Activated T-cell treated with anti-CD3 and anti-CD28 coated beads, Interleukin-2, amount 50 U/mL, for 4 hours (primary cell): ENCODE measurements around the gene DOCK10. TPM values are rescaled to one million over a fixed set of nuclear protein-coding genes. Genes with fewer than 3 reads are reported as not detected.
A peak's percentile ranks its signal among the peaks of the same experiment; 100 is the strongest.

Experiments used
- ATAC-seq, 2 donors: fragments of 200-7000 bp; cut with Tn5 transposase; one replicate each; pipeline ENCODE4 v1.10.0; 2021
- DNase-seq: peaks from one replicate; pipeline ENCODE4 v3.0.0-alpha.2; 2020
- H3K27me3 Mint-ChIP-seq: one replicate; pipeline ENCODE4 v1.8.0; 2021; ENCODE audit warnings: low read depth, mixed read lengths
- H3K36me3 Mint-ChIP-seq: one replicate; pipeline ENCODE4 v1.8.0; 2022; ENCODE audit warnings: mixed read lengths; ENCODE audit not compliant: insufficient read depth
- H3K4me1 Mint-ChIP-seq: one replicate; pipeline ENCODE4 v1.8.0; 2021; ENCODE audit warnings: low read depth, mixed read lengths
- H3K4me3 Mint-ChIP-seq: one replicate; pipeline ENCODE4 v1.8.0; 2021; ENCODE audit warnings: mild to moderate bottlenecking, moderate library complexity, mixed read lengths
- H3K9me3 Mint-ChIP-seq: one replicate; pipeline ENCODE4 v1.8.0; 2021; ENCODE audit warnings: mixed read lengths
- total RNA-seq, 3 donors: library from RNA; stranded (reverse); gene quantifications; one replicate each; pipeline ENCODE4 v1.2.1, GENCODE V29; 2021

The DOCK10 gene
- total RNA-seq, 3 donors from 2014 or later = 173 to 222 (median 219) TPM

DNA sequence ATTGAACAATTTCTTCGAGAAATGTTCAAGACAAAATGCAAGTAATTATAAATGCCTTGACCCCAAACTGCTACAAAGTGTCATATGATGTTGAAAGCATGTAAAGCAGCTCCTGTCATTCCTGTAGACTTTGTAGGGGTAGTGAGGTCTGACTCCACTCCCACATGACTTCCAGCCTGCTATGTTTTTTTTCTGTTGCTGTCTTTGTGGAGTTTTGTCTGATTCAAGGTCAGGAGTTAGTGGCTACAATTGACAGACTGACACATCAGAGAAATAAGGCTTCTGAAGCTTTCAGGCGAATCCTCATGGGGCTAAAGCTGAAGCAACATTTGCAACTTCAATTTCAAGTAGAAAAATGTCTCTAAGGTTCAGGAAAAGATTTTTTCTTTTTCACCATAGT is 262.2 kb downstream of the DOCK10 start:
- no peak for ATAC-seq
- H3K36me3 Mint-ChIP-seq = peaks cover 36% of the 10 kb centered on the region
- no peak overlapping the region for H3K4me3 Mint-ChIP-seq
- no peaks in the 10 kb centered on the region for H3K27me3 Mint-ChIP-seq
- no peaks in the 10 kb centered on the region for H3K4me1 Mint-ChIP-seq
- H3K9me3 Mint-ChIP-seq = no peaks in the 10 kb centered on the region
- DNase-seq = no peak

- H3K27me3 Mint-ChIP-seq = no peaks in the 10 kb centered on the region
- peak; percentile 49 for DNase-seq
- H3K4me1 Mint-ChIP-seq = no peaks in the 10 kb centered on the region
- ATAC-seq = peak; percentile 38 to 55
- no peaks in the 10 kb centered on the region for H3K9me3 Mint-ChIP-seq
- H3K4me3 Mint-ChIP-seq = no peak overlapping the region
- peaks cover 35% of the 10 kb centered on the region for H3K36me3 Mint-ChIP-seq
Measured at GRCh38 chr2:224778474-224778877, 263.8 kb downstream of the DOCK10 start.

GRCh38 chr2:224777559-224777930 is 264.7 kb downstream of the DOCK10 start:
- Mint-ChIP-seq H3K9me3 (no peaks in the 10 kb centered on the region), H3K4me1 (no peaks in the 10 kb centered on the region), H3K36me3 (peaks cover 40% of the 10 kb centered on the region), H3K27me3 (no peaks in the 10 kb centered on the region), H3K4me3 (no peak overlapping the region)
- ATAC-seq (no peak), DNase-seq (no peak)

DNA sequence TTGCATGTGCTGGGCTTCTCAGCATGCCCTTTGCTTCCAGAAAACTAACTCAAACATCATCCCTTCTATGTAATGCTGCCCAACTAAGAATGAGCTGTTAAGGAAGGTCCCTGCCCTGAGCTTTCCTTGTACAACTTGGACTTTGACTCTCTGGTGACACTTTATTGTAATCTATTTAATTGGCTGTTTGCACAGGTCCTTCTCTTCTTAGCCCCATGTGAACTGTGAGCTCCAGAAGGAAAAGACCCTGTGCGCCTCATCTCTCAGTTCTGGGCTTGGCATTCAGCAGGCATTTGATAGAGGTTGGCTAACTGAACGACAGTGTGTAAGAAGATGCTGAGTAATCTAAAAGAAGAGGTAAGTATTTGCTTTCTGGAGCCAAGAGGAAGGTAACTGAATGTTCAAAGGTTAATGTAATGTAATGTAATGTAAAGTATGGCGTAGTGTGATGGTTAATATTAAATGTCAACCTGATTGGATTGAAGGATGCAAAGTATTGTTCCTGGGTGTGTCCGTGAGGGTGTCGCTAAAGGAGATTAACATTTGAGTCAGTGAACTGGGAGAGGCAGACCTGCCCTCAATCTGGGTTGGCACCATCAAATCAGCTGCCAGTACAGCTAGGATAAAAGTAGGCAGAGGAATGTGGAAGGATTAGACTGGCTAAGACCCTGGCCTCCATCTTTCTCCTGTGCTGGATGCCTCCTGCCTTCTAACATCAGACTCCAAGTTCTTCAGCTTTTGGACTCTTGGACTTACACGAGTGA is 265.3 kb downstream of the DOCK10 start:
- Mint-ChIP-seq H3K36me3 (peaks cover 41% of the 10 kb centered on the region), H3K4me3 (no peak overlapping the region), H3K4me1 (no peaks in the 10 kb centered on the region), H3K9me3 (no peaks in the 10 kb centered on the region), H3K27me3 (no peaks in the 10 kb centered on the region)
- DNase-seq (no peak), ATAC-seq (no peak)

DNA sequence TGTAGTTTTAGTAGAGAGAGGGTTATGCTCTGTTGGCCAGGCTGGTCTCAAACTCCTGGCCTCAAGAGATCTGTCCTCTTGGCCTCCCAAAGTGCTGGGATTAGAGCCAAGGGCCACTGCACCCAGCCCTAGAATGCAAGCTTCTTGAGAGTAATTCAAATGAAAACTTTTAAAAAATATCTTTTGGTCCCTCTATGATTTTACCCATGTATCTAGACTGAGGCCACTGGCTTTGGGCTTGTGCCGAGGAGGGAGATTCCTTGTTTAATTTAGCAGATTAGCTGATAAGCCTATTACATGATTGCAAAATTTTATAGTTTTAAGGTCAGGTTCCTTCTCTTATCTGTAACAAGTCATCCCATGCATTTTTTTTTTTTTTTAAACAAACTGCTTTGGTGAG is 266.6 kb downstream of the DOCK10 start:
- no peaks in the 10 kb centered on the region for H3K9me3 Mint-ChIP-seq
- DNase-seq (no peak), ATAC-seq (no peak)
- no peaks in the 10 kb centered on the region for H3K4me1 Mint-ChIP-seq
- no peak overlapping the region for H3K4me3 Mint-ChIP-seq
- no peaks in the 10 kb centered on the region for H3K27me3 Mint-ChIP-seq
- H3K36me3 Mint-ChIP-seq = peaks cover 45% of the 10 kb centered on the region

DNA sequence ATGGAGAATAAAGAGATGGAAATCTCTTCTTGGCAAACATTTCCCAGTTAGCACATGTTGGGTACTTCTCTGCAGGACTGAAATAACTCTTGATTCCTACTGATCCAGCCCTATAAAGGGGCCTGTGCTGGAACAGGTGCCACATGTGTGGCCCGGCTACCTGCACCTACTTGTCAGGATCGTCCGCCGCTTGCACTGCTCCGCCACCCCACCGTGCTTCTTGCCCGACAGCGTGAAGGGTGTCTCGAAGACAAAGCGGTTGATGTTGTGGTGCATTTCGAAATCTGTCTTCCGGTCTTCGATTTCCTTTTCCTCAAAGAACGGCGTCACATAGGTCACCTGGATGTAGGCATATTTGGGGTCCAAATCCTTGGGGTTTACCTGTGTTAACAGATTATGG is 267.5 kb downstream of the DOCK10 start:
- Mint-ChIP-seq H3K27me3 (no peaks in the 10 kb centered on the region), H3K4me1 (no peaks in the 10 kb centered on the region), H3K9me3 (no peaks in the 10 kb centered on the region), H3K4me3 (no peak overlapping the region), H3K36me3 (peaks cover 54% of the 10 kb centered on the region)
- ATAC-seq (no peak), DNase-seq (no peak)

DNA sequence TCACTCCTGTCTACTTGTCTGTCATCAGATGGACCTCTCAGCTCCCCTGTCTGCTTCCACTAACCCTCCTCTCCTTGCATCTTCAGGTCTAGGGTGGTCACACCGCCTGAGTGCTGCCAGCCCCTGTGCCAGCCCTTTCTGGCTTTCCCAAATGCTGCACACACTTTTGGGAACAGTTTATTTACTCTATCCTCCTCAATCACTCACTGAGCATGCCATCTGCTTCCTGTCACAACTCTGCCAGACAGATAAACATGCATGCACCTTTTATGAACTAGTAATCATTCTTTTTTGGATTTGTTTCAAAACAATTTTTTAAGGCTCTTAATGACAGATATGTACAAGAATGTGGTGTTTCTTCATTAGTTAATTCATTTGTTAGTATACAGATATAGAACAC is 269.8 kb downstream of the DOCK10 start:
- H3K9me3 Mint-ChIP-seq = no peaks in the 10 kb centered on the region

DNA sequence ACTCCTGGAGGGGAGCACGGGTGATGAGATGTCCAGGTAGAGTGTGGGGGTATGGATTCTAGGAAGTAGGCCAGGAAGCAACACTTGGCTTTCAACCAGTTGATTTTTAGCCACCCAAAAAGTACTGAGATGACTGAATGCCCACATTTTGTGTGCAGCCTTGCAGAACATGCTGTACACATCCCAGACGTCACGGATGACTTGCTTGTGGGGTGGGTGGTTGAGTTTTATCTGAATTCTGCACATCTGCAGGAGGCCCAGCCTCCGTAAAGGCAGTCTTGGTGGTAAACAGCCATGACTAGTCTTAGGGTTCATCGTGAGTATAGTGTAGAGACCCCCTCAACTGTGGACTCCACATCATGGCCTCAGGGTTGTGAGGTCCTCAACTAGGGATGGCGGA is 272.8 kb downstream of the DOCK10 start:
- no peak for ATAC-seq
- H3K36me3 Mint-ChIP-seq = peaks cover 72% of the 10 kb centered on the region
- H3K9me3 Mint-ChIP-seq = no peaks in the 10 kb centered on the region
- peaks cover 16% of the 10 kb centered on the region for H3K4me1 Mint-ChIP-seq
- H3K27me3 Mint-ChIP-seq = no peaks in the 10 kb centered on the region
- no peak overlapping the region for H3K4me3 Mint-ChIP-seq
- no peak for DNase-seq

More for the DNA sequence above, 269.8 kb downstream of the DOCK10 start:
- DNase-seq (no peak), ATAC-seq (no peak)
- H3K4me1 Mint-ChIP-seq = no peaks in the 10 kb centered on the region
- no peaks in the 10 kb centered on the region for H3K27me3 Mint-ChIP-seq
- H3K36me3 Mint-ChIP-seq = peaks cover 67% of the 10 kb centered on the region
- H3K4me3 Mint-ChIP-seq = no peak overlapping the region

DNA sequence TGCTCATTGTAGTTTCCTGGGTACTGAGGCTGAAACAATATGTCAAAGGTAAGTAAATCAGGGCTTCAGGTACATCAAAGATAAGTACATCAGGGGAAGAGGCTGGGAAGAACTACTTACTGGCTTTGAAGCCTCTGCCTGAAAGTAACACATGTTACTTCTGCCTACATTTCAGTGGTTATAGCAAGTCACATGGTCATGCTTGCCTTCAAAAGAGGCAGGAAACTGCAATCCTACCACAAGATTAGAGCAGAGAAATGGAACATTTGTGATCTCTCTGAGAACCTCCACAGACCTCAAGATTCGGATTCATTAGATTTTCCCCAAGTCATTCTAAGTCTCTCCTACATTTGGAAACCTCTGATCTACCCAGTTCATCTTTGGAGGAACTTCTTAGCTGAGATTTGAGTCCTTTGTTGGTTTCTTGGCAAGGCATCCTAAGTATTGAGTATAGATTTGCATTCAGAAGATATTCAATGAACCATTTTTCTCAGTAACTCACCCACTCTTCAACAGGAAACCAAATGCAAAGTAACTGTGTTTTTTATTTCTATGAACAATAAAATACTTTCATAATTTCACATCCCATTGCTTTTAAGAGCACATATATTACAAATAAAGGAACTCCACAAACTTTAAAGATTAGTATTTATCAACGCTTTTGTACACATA is 277.6 kb downstream of the DOCK10 start:
- Mint-ChIP-seq H3K27me3 (no peaks in the 10 kb centered on the region), H3K9me3 (peaks cover 20% of the 10 kb centered on the region), H3K4me3 (no peak overlapping the region), H3K4me1 (peaks cover 29% of the 10 kb centered on the region), H3K36me3 (peaks cover 76% of the 10 kb centered on the region)
- no peak for DNase-seq
- peak; percentile 65 to 68 for ATAC-seq

DNA sequence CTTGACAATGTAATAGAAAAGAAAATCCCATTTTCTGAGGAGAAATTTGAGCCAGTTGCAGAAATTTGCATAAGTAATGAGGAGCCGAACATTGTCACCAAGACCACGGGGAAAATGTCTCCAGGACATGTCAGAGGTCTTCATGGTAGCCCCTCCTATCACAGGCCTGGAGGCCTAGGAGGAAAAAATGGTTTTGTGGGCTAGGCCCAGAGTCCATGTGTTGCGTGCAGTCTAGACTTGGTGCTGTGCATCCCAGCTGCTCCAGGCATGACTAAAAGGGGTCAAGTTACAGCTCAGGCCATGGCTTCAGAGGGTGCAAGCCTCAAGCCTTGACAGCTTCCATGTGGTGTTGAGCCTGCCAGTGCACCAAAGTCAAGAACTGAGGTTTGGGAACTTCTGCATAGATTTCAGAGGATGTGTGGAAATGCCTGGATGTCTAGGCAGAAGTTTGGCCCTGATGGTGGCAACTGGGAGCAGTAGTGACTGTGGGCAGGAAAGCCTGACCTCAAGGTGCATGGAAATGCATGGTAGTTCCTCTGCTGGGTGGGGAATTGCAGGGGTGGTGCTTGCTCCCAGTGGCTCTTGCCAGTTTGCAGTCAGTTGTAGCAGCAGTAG is 284.2 kb downstream of the DOCK10 start:
- Mint-ChIP-seq H3K4me1 (peaks cover 3% of the 10 kb centered on the region), H3K36me3 (peaks cover 54% of the 10 kb centered on the region), H3K4me3 (no peak overlapping the region), H3K9me3 (peaks cover 43% of the 10 kb centered on the region), H3K27me3 (no peaks in the 10 kb centered on the region)
- no peak for ATAC-seq
- DNase-seq = no peak

- H3K36me3 Mint-ChIP-seq = peaks cover 19% of the 10 kb centered on the region
- no peaks in the 10 kb centered on the region for H3K4me1 Mint-ChIP-seq
- H3K4me3 Mint-ChIP-seq = no peak overlapping the region
- ATAC-seq = no peak
- peaks cover 2% of the 10 kb centered on the region for H3K27me3 Mint-ChIP-seq
- no peak for DNase-seq
- peaks cover 19% of the 10 kb centered on the region for H3K9me3 Mint-ChIP-seq
Measured at GRCh38 chr2:224753743-224754540, 288.3 kb downstream of the DOCK10 start.

- Mint-ChIP-seq H3K4me3 (no peak overlapping the region), H3K36me3 (peaks cover 2% of the 10 kb centered on the region), H3K4me1 (no peaks in the 10 kb centered on the region), H3K27me3 (peaks cover 4% of the 10 kb centered on the region), H3K9me3 (peaks cover 6% of the 10 kb centered on the region)
- no peak for DNase-seq
- ATAC-seq = no peak
Measured at GRCh38 chr2:224751996-224752698, 290.1 kb downstream of the DOCK10 start.

DNA sequence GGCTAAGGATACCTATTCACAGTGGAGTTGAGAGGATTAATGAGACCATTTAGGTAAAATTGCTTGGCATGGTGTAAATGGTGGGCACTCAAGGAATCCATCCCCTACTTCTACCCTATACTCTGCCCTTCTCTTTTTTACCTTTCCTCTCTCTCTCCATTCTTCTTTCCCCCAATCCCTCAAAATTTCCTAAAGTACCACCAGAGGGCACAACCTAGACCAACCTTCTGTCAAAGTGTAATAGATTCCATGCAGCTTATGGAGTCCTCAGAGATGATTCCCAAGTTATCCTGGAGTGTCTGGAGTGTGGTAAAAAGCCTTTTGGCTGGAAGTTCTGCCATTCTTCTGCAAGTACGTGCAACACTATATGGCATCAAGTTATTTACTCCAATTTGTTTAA is 293.1 kb downstream of the DOCK10 start:
- Mint-ChIP-seq H3K9me3 (no peaks in the 10 kb centered on the region), H3K27me3 (peaks cover 4% of the 10 kb centered on the region), H3K36me3 (no peaks in the 10 kb centered on the region), H3K4me1 (no peaks in the 10 kb centered on the region), H3K4me3 (no peak overlapping the region)
- DNase-seq (no peak), ATAC-seq (no peak)

DNA sequence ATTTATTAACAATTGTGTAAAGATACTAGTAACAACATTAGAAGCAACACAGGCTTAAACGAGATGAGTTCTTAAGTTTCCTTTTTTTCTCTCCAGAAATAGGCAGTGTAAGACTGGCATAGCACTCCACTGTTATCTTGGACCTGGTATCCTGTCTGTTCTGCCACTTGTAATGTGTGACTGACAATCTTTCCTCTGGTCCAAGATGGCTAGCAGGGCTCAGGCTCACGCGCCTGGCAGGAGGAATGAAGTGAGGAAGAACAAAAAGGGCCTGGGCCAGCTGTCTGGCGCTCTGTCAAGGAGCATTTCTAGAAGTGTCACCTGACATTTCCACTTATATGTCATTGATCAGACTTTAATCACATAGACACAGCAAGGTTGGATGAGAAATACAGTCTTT is 294.5 kb downstream of the DOCK10 start:
- no peak for ATAC-seq
- no peak for DNase-seq
- Mint-ChIP-seq H3K4me3 (no peak overlapping the region), H3K9me3 (no peaks in the 10 kb centered on the region), H3K27me3 (peaks cover 4% of the 10 kb centered on the region), H3K4me1 (no peaks in the 10 kb centered on the region), H3K36me3 (no peaks in the 10 kb centered on the region)
